ENCODE measurements around the gene JDP2.
"Not testable (repeated sequence)": the region's sequence is repeated elsewhere in the genome, so short reads cannot be mapped to it uniquely, and the experiment has no call there.

The JDP2 gene

DNA sequence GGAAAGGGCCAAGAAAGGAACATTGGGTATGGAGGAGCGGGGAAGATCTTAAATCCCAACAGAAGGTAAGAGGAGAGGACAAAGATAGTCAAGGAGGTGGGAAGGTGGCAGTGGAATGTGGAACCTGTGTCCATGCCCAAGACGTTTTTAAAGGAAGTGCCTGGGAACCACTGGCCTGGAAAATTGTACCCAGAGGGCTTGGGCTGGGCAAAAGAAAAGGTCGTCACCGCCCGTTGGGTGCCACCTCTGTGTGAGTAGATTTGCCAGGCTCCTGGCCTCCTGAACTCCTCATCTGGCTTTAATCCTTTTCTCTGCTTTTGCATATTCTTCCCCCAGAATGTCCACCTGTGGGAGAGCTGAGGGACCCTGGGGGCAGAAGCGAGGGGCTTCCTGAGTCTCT lies 32.6 kb downstream of the JDP2 start:
- Histone ChIP-seq H3K27me3 (ENCODE audit: control insufficient read depth in 2 of 2, insufficient read depth in 2 of 2, low read length in 2 of 2) (no peaks in the 10 kb centered on the region), H3K9ac (ENCODE audit: low read depth in 1 of 2, low read length in 2 of 2) (no peak overlapping the region), H3K4me3 (ENCODE audit: low read length in 2 of 2) (no peak overlapping the region), H3K36me3 (ENCODE audit: control insufficient read depth in 2 of 2, insufficient read depth in 2 of 2, low read length in 2 of 2) (peaks cover 26 to 29% of the 10 kb centered on the region in 2 donors), H3K27ac (ENCODE audit: low read depth in 2 of 2, low read length in 2 of 2) (peak overlapping the region in 1 of 2 donors; percentile 84), H3K9me3 (ENCODE audit: control insufficient read depth in 2 of 2, low read length in 2 of 2) (no peaks in the 10 kb centered on the region), H3K4me1 (ENCODE audit: control insufficient read depth in 2 of 2, insufficient read depth in 2 of 2, low read length in 2 of 2) (peaks cover 27 to 28% of the 10 kb centered on the region in 2 donors)

DNA sequence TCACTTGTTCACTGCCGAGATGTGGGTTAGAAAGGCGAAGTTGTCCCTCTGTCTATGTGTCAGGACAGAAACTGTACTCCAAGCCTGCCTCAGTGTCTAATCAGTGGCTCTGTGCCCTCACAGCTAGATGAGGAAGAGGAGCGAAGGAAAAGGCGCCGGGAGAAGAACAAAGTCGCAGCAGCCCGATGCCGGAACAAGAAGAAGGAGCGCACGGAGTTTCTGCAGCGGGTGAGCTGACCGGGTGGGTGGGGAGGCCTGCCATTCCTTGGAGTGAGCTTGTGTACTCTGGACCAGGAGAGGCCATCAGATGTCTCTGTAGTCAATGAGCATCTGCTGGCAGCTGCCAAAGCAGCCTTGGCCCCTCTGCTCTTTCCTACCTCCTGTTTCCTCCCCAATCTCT lies 33.5 kb downstream of the JDP2 start:
- peaks cover 26 to 28% of the 10 kb centered on the region in 2 donors for H3K36me3 ChIP-seq (ENCODE audit: control insufficient read depth in 2 of 2, insufficient read depth in 2 of 2, low read length in 2 of 2)
- H3K27me3 ChIP-seq (ENCODE audit: control insufficient read depth in 2 of 2, insufficient read depth in 2 of 2, low read length in 2 of 2), result no peaks in the 10 kb centered on the region
- no peaks in the 10 kb centered on the region for H3K9me3 ChIP-seq (ENCODE audit: control insufficient read depth in 2 of 2, low read length in 2 of 2)
- peaks cover 20 to 21% of the 10 kb centered on the region in 2 donors for H3K4me1 ChIP-seq (ENCODE audit: control insufficient read depth in 2 of 2, insufficient read depth in 2 of 2, low read length in 2 of 2)
- H3K4me3 ChIP-seq (ENCODE audit: low read length in 2 of 2), result no peak overlapping the region
- H3K27ac ChIP-seq (ENCODE audit: low read depth in 2 of 2, low read length in 2 of 2), result peak overlapping the region in 1 of 2 donors; percentile 3
- H3K9ac ChIP-seq (ENCODE audit: low read depth in 1 of 2, low read length in 2 of 2), result no peak overlapping the region

DNA sequence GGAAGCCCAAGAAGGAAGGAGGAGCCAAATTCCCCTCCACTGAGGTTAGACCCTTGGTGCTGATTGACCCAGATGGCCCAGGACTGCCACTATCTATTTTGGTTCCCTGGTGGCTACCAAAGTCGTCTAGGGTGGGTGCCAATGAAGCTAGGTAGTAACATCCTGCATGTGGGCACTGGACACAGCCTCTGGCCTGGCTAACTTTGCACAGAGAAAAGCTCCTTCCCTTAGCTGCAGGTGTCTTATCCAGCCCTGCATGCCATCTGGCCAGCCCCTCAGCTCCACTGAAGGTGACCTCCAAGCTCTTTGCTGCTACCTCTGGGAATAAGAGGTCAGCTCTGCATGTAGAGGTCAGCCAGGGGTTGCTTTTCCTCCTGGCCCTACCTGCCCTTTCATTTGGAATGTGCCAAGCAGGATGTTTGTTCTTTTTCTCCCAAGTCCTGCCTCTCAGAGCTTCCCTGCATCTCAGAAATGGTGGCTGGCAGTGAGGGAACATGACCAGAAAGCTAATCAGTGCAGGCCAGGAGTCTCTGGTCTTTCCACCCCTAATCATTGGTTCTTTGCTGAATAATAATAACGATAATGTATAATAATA lies 34.0 kb downstream of the JDP2 start:
- Histone ChIP-seq H3K27ac (ENCODE audit: low read depth in 2 of 2, low read length in 2 of 2) (peak overlapping the region; percentile 3 to 29), H3K9me3 (ENCODE audit: control insufficient read depth in 2 of 2, low read length in 2 of 2) (no peaks in the 10 kb centered on the region), H3K27me3 (ENCODE audit: control insufficient read depth in 2 of 2, insufficient read depth in 2 of 2, low read length in 2 of 2) (no peaks in the 10 kb centered on the region), H3K36me3 (ENCODE audit: control insufficient read depth in 2 of 2, insufficient read depth in 2 of 2, low read length in 2 of 2) (peaks cover 26 to 28% of the 10 kb centered on the region in 2 donors), H3K4me3 (ENCODE audit: low read length in 2 of 2) (no peak overlapping the region), H3K4me1 (ENCODE audit: control insufficient read depth in 2 of 2, insufficient read depth in 2 of 2, low read length in 2 of 2) (peaks cover 16 to 19% of the 10 kb centered on the region in 2 donors), H3K9ac (ENCODE audit: low read depth in 1 of 2, low read length in 2 of 2) (no peak overlapping the region)

DNA sequence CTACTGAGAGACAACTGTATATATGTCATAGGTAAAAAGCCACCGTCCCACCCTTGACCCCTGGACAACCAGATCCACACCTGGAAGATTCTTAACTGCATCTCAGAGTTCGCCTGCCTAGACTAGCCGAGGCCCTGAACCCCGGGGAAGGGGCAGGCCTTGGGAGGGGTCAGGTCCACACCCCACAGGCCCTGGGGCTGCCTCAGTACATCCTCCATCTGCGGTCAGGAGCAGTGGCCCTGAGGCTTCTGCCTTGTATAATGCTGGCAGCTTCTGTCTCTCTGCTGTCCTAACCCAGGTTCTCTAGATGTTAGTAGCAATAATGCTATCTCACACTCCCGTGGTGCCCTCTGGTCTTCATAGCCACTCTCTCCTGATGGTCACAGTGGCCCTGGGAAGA lies 36.8 kb downstream of the JDP2 start:
- H3K4me3 ChIP-seq (ENCODE audit: low read length in 2 of 2), result no peak overlapping the region
- H3K27me3 ChIP-seq (ENCODE audit: control insufficient read depth in 2 of 2, insufficient read depth in 2 of 2, low read length in 2 of 2), result no peaks in the 10 kb centered on the region
- H3K27ac ChIP-seq (ENCODE audit: low read depth in 2 of 2, low read length in 2 of 2), result no peak overlapping the region
- peaks cover 28 to 32% of the 10 kb centered on the region in 2 donors for H3K36me3 ChIP-seq (ENCODE audit: control insufficient read depth in 2 of 2, insufficient read depth in 2 of 2, low read length in 2 of 2)
- no peak overlapping the region for H3K9ac ChIP-seq (ENCODE audit: low read depth in 1 of 2, low read length in 2 of 2)
- no peaks in the 10 kb centered on the region for H3K9me3 ChIP-seq (ENCODE audit: control insufficient read depth in 2 of 2, low read length in 2 of 2)
- H3K4me1 ChIP-seq (ENCODE audit: control insufficient read depth in 2 of 2, insufficient read depth in 2 of 2, low read length in 2 of 2), result peaks cover 5 to 12% of the 10 kb centered on the region in 2 donors

DNA sequence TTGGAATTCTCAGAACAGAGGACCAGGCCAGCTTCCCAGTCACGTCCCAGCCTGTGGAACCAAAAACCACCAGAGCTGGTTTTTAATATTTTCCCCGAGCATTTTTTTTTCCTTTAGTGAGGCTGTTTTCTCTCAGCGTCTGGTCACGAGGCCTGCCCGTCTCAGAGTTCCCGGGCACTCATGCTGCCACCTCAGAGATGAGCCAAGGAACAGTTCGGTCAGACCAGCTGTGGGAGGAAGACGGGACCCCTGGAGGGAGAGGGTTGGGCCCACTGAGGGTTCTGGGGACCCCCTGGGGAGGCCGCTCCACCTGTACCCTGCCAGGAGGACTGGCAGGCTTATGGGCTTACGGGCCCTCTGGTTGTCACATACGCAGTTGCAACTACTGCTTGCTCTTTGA lies 39.9 kb downstream of the JDP2 start:
- Histone ChIP-seq H3K36me3 (ENCODE audit: control insufficient read depth in 2 of 2, insufficient read depth in 2 of 2, low read length in 2 of 2) (peaks cover 22 to 38% of the 10 kb centered on the region in 2 donors), H3K4me1 (ENCODE audit: control insufficient read depth in 2 of 2, insufficient read depth in 2 of 2, low read length in 2 of 2) (peaks cover 17 to 29% of the 10 kb centered on the region in 2 donors), H3K9ac (ENCODE audit: low read depth in 1 of 2, low read length in 2 of 2) (no peak overlapping the region)

DNA sequence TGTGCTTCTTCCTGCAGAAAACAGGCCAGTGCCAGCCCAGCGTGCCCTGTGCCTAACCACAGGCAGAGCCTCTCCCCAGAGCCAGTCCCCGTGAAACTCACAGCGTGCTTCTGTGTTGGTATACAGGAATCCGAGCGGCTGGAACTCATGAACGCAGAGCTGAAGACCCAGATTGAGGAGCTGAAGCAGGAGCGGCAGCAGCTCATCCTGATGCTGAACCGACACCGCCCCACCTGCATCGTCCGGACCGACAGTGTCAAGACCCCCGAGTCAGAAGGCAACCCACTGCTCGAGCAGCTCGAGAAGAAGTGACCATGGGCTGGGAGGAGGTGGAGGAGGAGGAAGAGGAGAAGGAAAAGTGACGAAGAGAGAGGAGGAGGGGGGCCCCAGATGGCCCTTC lies 41.3 kb downstream of the JDP2 start:
- Histone ChIP-seq H3K9ac (ENCODE audit: low read depth in 1 of 2, low read length in 2 of 2) (no peak overlapping the region), H3K36me3 (ENCODE audit: control insufficient read depth in 2 of 2, insufficient read depth in 2 of 2, low read length in 2 of 2) (peaks cover 14 to 31% of the 10 kb centered on the region in 2 donors), H3K4me3 (ENCODE audit: low read length in 2 of 2) (no peak overlapping the region), H3K9me3 (ENCODE audit: control insufficient read depth in 2 of 2, low read length in 2 of 2) (no peaks in the 10 kb centered on the region), H3K27ac (ENCODE audit: low read depth in 2 of 2, low read length in 2 of 2) (peak overlapping the region; percentile 62 to 72), H3K4me1 (ENCODE audit: control insufficient read depth in 2 of 2, insufficient read depth in 2 of 2, low read length in 2 of 2) (peaks cover 17 to 36% of the 10 kb centered on the region in 2 donors), H3K27me3 (ENCODE audit: control insufficient read depth in 2 of 2, insufficient read depth in 2 of 2, low read length in 2 of 2) (no peaks in the 10 kb centered on the region)

More for the DNA sequence above, 39.9 kb downstream of the JDP2 start:
- Histone ChIP-seq H3K4me3 (ENCODE audit: low read length in 2 of 2) (no peak overlapping the region), H3K27ac (ENCODE audit: low read depth in 2 of 2, low read length in 2 of 2) (no peak overlapping the region), H3K27me3 (ENCODE audit: control insufficient read depth in 2 of 2, insufficient read depth in 2 of 2, low read length in 2 of 2) (no peaks in the 10 kb centered on the region), H3K9me3 (ENCODE audit: control insufficient read depth in 2 of 2, low read length in 2 of 2) (no peaks in the 10 kb centered on the region)

DNA sequence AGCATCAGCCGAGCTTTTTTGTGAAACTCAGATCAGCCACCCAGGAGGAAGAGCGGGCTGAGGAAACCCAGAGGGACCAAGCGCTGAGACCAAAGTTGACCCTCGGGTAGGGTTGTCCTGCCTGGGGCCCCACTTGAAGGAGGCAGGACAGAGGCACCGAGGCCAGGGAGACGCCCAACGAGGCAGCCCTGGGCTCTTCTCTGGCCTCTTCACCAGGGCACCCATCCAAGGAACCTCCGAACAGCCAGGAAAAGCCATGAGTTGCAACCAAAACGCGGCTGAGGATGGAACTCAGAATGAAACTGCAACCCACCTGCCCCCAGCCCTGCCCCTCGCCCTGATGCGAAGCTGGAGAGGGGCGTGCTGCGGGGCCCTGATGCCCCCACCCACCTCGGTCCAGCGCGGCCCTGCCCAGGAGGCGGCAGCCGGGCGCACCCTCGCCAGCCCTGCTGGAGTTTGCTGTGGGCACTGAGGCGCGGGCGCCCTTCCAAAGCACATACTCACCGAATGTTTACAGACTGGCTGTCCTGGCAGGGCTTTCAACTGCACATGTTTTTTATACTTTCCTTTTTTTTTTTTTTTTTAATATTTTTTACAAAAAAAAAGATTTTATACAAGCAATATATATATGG lies 41.9 kb downstream of the JDP2 start:
- Histone ChIP-seq H3K9me3 (ENCODE audit: control insufficient read depth in 2 of 2, low read length in 2 of 2) (no peaks in the 10 kb centered on the region), H3K4me3 (ENCODE audit: low read length in 2 of 2) (no peak overlapping the region), H3K36me3 (ENCODE audit: control insufficient read depth in 2 of 2, insufficient read depth in 2 of 2, low read length in 2 of 2) (peaks cover 11 to 31% of the 10 kb centered on the region in 2 donors), H3K27me3 (ENCODE audit: control insufficient read depth in 2 of 2, insufficient read depth in 2 of 2, low read length in 2 of 2) (no peaks in the 10 kb centered on the region), H3K4me1 (ENCODE audit: control insufficient read depth in 2 of 2, insufficient read depth in 2 of 2, low read length in 2 of 2) (peaks cover 21 to 41% of the 10 kb centered on the region in 2 donors), H3K9ac (ENCODE audit: low read depth in 1 of 2, low read length in 2 of 2) (peak overlapping the region in 1 of 2 donors; percentile 48), H3K27ac (ENCODE audit: low read depth in 2 of 2, low read length in 2 of 2) (peak overlapping the region; percentile 62 to 81)

DNA sequence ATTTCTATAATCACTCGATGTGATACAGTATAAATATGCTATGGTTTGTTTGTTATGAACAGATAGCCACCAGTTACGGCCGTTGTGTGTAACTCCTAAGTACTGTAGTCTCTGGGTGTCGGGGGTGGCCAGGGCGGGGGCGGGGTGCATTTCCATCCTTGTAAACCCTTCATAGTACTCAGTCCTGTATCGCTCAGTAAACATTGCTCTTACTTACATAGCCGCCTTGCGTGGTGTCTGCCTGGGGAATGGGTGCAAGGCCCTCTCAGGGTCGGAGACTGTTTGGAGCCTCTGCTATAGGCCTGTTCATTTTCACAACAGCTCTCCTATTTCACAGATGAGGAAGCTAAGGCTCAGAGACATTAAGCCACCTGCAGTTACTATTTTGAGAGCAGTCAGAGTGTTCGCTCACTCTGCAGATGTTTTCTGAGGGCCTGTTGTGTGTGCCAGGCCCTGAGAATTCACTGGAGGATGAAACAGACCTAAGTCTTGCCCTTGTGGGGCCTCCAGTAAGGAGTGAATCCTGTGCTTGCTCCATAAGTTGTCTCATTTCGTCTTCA lies 42.5 kb downstream of the JDP2 start:
- Histone ChIP-seq H3K4me1 (ENCODE audit: control insufficient read depth in 2 of 2, insufficient read depth in 2 of 2, low read length in 2 of 2) (peaks cover 21 to 46% of the 10 kb centered on the region in 2 donors), H3K27ac (ENCODE audit: low read depth in 2 of 2, low read length in 2 of 2) (peak overlapping the region; percentile 73 to 81), H3K9me3 (ENCODE audit: control insufficient read depth in 2 of 2, low read length in 2 of 2) (no peaks in the 10 kb centered on the region), H3K4me3 (ENCODE audit: low read length in 2 of 2) (no peak overlapping the region), H3K9ac (ENCODE audit: low read depth in 1 of 2, low read length in 2 of 2) (peak overlapping the region in 1 of 2 donors; percentile 43), H3K36me3 (ENCODE audit: control insufficient read depth in 2 of 2, insufficient read depth in 2 of 2, low read length in 2 of 2) (peaks cover 11 to 31% of the 10 kb centered on the region in 2 donors), H3K27me3 (ENCODE audit: control insufficient read depth in 2 of 2, insufficient read depth in 2 of 2, low read length in 2 of 2) (no peaks in the 10 kb centered on the region)

DNA sequence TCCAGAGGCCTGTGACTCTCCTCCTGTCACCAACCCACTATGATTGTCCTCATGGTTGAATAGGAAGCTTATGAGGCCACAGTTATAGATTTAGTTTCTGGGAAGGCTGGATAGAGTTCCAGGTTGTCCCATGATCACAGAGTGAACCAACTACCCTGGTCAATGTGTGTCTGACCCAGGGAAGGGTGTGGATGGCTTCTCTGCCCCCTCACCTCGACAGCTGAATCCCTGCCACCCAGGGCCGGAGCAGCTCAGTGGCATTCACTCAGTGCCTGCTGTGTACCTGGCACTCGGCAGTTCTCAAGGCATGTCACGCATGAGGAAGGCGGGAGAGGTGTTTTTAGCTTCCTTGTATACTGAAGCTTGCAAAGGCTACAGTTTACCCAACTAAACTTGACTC lies 43.2 kb downstream of the JDP2 start:
- peaks cover 11 to 31% of the 10 kb centered on the region in 2 donors for H3K36me3 ChIP-seq (ENCODE audit: control insufficient read depth in 2 of 2, insufficient read depth in 2 of 2, low read length in 2 of 2)
- peak overlapping the region; percentile 73 to 81 for H3K27ac ChIP-seq (ENCODE audit: low read depth in 2 of 2, low read length in 2 of 2)
- no peaks in the 10 kb centered on the region for H3K9me3 ChIP-seq (ENCODE audit: control insufficient read depth in 2 of 2, low read length in 2 of 2)
- H3K9ac ChIP-seq (ENCODE audit: low read depth in 1 of 2, low read length in 2 of 2), result peak overlapping the region in 1 of 2 donors; percentile 43
- no peaks in the 10 kb centered on the region for H3K27me3 ChIP-seq (ENCODE audit: control insufficient read depth in 2 of 2, insufficient read depth in 2 of 2, low read length in 2 of 2)
- H3K4me3 ChIP-seq (ENCODE audit: low read length in 2 of 2), result no peak overlapping the region
- H3K4me1 ChIP-seq (ENCODE audit: control insufficient read depth in 2 of 2, insufficient read depth in 2 of 2, low read length in 2 of 2), result peaks cover 21 to 47% of the 10 kb centered on the region in 2 donors

DNA sequence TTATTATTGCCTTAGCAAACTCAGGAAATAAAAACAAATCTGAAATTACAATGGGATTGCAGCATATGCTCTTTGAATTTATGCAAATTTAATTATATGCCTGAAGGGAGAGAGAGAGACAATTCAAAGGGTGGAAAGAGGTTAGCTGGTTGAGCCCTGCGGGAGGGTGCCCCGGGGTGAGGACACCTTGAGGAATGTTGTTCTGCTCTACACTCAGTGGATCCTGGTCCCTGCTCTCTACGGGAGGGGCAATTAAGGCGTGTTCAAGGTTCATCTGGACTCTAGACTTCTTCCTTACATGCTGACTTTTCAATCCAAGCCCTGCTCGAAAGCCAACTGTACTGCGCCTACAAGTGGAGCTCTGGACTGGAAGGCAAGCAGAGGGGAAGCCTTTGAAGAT lies 46.3 kb downstream of the JDP2 start:
- H3K9me3 ChIP-seq (ENCODE audit: control insufficient read depth in 2 of 2, low read length in 2 of 2); H3K27me3 ChIP-seq (ENCODE audit: control insufficient read depth in 2 of 2, insufficient read depth in 2 of 2, low read length in 2 of 2); H3K4me3 ChIP-seq (ENCODE audit: low read length in 2 of 2): not testable (repeated sequence)
- Histone ChIP-seq H3K9ac (ENCODE audit: low read depth in 1 of 2, low read length in 2 of 2) (peak overlapping the region in 1 of 2 donors; percentile 14), H3K36me3 (ENCODE audit: control insufficient read depth in 2 of 2, insufficient read depth in 2 of 2, low read length in 2 of 2) (peaks cover 14 to 28% of the 10 kb centered on the region in 2 donors), H3K4me1 (ENCODE audit: control insufficient read depth in 2 of 2, insufficient read depth in 2 of 2, low read length in 2 of 2) (peaks cover 24 to 45% of the 10 kb centered on the region in 2 donors), H3K27ac (ENCODE audit: low read depth in 2 of 2, low read length in 2 of 2) (peak overlapping the region; percentile 35 to 62)

Measured in mucosa of rectum (tissue), 2 donors.